GM10847 (cell line): Measurements from ENCODE around the gene CFAP299.

Experiments
- POLR2A ChIP-seq: IDR thresholded peaks from 2 replicates; pipeline ENCODE4 v1.6.1; 2011; ENCODE audit not compliant: insufficient read length; ENCODE audit errors: extremely low read depth

The CFAP299 gene

DNA sequence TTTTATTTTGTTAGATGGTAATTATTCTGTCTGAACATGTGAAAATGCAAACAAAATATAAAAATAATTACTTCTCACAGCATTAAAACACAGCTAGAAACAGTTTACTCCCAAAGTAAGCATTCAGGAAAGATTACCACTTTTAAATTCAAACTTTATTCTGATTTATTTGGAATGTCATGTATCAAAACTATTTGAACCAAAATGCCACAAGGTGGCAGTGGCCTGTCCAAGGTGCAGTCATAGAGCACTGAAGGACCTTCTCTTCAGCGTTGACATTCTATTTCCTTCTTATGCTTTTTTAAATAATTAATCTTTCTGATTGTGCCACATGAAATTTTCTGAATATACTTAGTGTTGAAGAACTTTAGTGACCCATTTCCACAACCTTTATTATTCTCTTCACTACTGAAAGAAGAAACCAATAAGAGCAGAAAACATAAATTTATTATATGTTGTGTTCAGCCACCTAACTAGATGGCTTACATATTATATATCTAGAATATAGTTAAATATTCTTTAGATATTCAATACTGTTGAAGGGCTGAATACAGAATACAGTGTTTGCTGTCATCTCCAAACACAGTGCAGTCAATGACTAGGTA lies 283.6 kb downstream of the CFAP299 start:
- no peak for TF ChIP-seq POLR2A

DNA sequence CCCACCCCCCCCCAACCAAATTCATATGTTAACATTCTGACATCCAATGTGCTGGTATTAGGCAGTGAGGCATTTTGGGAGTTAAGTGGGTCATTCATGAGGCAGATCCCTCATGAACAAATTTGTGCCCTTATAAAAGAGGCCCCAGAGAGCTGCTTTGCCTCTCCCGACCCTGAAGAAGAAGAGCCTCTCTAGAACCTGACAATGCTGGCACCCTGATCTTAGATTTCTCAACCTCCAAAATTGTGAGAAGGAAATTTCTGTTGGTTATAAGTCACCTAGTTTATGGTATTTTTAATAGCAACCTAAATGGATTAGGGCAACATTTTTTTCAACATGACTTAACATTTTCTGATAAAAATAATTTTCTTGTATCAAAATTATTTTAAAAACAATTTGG lies 296.3 kb downstream of the CFAP299 start:
- TF ChIP-seq POLR2A: no peak

DNA sequence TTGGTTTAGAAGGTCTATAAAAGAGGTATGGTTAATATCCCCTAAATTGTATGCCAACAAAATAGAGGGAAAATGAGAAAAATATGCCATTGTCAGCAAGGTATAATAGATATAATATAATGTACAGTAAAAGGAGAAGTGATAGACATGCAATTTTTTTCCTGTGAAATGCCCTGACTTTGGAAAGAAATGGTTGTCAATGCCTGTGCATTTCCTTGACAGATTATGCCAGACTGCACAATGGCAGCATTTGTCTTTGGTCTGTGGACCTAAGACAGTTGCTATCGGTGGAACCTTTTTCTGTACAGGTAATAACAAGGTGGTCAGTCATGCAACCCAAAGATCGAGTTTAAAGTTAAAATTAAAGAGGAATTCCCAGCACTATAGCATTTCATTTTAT lies 301.7 kb downstream of the CFAP299 start:
- no peak for TF ChIP-seq POLR2A

DNA sequence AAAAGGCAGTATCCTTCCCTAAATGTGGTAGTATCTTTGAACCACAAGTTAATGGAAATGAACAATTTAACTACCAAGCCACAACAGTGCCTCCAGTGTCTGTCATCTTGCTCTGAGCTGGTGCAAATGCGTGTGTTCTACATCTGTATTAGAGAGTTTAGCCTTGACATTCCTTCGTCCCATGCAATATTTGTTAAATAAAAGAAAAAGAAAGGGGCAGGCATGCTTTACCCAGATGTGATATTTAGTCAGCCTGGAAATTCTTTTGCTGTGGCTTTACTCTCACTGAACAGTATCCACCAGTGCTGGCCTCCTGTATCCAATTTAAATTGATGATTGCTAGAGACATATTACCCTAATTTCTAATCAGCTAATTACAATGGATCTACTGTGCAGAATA lies 310.5 kb downstream of the CFAP299 start:
- TF ChIP-seq POLR2A: no peak

DNA sequence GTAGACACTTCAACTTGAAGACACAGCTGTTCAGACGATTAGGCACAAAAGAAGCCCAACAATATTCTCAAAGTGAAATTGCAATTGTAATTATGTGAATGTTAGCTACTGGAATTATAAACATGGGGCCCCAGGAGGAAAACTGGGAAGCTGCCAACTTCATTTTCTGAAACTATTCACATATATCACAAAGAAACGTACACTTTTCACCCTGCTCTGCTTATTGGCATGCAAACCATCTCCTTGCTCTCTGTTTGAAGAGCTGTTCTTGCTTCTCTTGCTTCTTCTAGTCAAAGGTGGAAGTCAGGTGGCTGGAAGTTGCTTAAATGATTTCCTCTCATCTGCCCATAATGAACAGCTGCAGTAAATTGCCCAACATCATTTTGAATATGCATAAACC lies 320.1 kb downstream of the CFAP299 start:
- no peak for TF ChIP-seq POLR2A

DNA sequence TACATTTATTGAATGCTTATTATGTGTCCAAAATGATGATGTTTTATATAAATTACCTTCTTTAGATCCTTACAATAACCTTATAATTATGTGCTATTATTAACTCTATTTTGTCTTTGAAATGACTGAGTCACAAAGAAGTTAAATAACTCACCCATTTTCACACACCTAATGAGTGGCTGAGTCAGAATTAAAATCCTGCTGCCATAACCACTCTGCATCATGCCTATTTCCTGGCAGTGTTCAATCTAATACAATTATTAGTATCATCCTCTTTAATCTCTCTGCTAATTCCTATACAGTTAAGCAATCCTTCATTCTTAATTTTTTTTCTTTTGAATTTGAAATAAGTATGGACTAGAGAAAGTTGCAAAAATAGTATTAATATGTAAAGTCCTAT lies 342.9 kb downstream of the CFAP299 start:
- no peak for TF ChIP-seq POLR2A

DNA sequence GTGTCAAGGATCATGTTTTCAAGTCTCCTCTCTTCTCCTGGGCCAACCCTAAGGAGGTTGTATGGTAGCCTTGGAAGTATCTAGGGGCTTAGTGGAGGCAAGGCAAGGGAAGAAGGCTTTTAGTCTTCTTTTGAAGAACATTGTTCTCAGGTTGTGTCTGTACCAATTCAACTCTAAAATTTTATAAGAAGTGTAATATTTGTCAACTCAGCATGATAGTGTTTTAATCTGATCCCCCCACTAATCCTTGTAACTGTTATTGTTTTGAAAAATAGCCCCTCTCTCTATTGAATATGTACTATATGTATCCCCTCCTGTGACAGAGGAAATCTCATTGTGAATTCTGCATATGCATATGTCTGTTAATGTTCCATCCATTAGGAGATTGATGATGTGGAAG lies 345.4 kb downstream of the CFAP299 start:
- no peak for TF ChIP-seq POLR2A

DNA sequence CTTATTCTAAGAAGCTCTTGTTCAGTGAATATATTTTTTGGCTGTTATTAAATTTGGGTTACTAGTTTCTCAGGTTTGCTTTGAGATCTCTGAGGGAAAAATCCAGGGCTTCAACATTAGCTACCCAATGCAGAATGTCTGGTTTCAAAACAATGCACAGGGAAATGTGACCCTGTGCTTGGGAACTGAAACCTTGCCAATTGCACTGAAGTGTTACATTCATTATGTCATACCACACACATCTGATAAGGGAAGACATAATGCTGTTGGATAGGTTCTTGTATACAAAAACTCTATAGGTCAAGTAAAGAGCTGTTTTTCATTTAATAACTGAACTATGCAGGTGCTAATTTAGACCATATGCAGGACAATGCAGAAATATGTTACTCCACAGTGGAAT lies 349.7 kb downstream of the CFAP299 start:
- TF ChIP-seq POLR2A: no peak

DNA sequence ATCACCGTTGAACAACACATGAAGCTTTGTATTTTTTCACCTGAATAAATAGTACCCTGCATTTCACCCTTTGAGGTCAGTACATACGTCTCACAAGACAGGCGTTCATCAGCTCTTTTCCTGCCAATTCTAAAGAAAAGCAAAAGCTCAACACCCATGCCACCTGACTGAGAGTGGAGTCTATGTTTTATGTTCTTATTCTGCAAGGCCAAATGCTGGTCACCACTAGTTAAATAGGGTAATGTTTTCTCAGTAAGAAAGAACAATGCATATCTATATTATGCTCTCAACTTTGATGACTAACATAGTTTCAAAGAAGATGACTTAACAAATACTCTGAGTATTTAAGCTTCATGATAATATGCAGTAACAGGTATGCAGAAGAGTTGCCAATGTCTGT lies 358.6 kb downstream of the CFAP299 start:
- no peak for TF ChIP-seq POLR2A

DNA sequence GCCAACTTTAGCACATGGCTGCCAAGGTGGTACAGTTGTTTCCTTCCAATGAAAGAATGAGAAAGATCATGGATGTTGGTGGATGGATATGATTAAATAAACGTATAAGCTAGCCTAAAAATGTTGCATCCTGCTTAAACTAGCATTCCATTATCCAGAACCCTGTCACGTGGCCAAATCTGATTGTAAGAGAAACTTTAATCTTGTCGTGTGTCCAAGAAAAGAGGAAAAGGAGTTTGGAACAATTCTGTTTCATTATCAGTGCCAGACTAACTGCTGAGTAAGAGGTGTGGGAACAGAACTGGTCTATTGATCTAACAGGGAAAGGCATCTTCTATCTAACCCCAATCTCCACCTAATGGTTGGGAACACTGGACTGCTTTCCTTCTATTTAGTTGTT lies 369.8 kb downstream of the CFAP299 start:
- TF ChIP-seq POLR2A: no peak

DNA sequence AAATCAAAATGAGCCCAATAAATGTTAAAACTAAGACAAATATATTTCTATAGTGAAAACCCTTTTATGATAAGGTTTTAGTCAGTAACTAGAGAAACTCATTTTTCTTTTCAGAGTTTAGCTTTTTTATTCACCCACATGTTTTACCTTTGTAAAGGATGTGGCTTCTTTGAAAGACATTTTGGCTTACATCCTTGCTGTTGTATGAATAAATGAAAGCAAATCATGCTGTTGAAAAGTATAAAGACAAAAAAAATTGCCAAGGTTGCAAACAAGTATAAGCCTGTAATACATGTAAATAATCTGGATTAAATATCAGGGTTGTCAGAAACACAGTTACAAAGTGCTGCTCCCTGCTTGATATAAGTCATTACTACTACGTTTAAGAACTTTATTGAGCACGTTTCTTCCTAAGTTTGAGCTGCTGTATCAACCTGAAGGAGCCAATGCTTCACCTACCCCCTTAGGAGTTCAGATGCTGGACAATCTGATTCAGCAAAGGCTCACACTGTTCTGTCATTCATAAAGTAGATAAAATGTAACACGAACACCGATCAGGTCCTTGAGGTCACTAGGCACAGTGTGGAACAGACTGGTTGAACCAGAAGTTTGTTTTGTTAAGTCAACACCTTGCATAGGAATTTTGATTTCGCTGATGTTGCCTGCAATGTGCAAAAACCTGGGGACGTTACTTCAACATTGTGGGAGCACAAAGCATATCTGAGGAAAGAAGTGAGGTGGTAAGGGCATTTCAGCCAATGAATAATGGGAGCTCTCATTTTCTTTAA lies 373.7 kb downstream of the CFAP299 start:
- TF ChIP-seq POLR2A: no peak

DNA sequence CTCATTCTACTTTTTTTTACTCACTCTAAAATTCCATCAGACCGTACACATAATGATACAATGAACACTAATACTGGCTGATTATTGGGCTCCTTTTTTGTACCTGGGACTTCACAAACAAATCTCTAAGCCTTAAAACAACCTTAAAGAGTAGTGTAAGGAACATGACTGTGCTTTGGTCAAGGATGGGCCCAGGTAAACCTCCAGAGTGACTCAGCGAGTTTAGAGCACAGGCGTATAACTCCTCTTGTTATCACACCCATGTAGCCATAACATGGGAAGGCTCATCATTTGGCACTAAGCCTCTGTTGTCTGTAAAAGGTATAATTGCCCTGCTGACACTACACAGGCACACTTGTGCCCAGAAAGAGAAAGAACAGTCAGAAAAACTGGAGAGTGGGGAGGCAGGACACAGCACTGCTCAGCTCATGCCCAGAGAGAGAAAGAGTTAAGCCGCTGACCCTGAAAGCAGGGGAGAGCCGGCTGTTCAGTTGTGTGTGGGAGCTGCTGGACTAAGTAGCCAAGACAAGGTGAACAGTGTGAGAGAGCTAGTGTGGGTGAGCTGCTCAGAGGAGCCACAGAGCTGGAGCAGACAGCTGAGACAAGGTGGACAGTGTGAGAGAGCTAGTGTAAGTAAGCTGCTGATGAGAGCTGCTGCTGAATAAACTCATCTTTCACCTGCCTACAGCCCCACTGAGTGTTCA lies 375.4 kb downstream of the CFAP299 start:
- no peak for TF ChIP-seq POLR2A

DNA sequence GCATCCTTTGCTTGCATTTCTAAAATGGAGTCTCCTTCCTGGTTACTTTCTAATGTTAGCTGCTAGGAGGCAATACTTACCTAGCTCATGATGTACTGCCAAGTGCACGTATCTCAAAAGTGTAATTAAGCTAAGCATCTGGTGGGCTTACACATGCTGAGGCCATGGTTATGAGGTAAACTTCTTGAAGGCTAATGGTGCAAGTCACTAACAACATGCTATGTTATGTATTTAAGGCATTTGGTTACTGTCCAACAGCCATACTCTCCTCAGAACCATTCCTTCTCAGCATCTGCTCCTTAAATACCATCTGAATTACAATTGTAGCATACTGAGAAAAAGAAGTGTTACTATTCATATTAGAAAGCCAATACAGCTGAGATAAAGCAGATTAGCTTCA lies 376.4 kb downstream of the CFAP299 start:
- no peak for TF ChIP-seq POLR2A

DNA sequence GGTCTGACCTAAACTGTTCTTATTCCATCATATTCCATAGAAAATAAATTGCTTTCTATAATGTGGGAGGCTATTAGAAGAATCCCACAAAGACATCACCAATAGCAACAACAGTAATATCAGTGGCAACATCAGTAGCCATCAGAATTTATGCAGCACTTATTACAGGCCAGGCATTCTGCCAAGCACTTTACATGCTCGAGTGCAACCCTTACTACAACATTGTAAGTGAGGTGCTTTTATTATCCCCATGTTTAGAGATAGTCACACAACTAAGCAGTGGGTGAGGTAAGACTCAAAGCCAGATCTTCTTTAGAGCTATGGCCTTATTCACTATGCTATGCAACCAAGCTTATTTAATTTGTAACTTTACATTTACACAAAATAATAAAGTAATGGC lies 377.9 kb downstream of the CFAP299 start:
- no peak for TF ChIP-seq POLR2A

DNA sequence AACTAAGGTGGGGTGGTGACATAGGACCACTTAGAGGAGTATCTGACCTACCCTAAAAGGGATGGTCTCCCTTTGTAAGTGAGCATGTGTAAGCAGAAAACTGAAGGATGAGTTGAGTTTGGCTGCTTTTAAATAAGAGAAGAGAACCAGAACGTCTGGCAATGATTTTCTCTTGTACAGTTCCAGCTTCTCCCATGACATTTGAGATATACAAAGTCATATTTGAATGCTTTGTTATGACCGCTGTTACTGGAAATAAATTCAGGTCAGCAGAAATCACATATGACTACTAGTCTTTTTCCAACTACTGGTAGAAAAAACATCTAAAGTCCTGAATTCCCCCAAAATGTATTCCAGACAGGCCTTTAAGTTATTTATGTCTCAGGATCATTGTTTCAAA lies 381.7 kb downstream of the CFAP299 start:
- no peak for TF ChIP-seq POLR2A

DNA sequence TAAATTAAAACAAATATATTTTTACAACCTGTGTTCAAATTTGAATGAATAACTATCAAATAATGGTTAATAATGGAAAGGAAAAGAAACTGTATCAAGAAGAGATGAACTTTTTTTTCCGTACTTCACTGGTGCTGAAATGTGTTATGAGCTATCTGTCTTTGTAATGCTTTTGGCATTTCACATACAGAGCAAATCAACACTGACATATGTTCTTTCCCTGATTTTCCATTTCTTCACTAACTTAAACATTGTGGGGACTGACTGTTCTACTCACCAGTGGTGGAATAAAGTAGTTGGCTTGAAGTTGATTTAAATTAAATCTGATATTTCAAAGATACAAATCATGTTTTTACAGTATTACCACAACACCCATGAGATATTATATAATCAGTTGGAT lies 390.9 kb downstream of the CFAP299 start:
- TF ChIP-seq POLR2A: no peak

DNA sequence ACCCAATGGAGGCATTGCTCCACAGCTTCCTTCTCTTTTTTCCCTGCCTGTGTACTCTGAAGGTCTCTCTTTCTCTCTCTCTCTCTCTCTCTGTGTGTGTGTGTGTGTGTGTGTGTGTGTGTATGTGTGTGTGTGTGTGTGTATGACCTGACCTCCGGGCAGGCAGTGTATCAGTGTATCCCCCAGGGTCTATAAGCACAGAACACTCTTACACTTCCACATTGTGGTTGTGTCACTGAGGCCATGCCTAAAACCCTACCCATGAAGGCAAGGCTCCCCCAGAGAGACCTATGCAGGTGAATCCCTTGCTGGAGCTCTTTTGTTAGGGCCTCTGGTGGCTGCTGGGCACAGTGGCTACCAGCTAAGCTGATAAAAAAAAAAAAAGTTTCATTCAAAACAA lies 394.6 kb downstream of the CFAP299 start:
- TF ChIP-seq POLR2A: no peak

DNA sequence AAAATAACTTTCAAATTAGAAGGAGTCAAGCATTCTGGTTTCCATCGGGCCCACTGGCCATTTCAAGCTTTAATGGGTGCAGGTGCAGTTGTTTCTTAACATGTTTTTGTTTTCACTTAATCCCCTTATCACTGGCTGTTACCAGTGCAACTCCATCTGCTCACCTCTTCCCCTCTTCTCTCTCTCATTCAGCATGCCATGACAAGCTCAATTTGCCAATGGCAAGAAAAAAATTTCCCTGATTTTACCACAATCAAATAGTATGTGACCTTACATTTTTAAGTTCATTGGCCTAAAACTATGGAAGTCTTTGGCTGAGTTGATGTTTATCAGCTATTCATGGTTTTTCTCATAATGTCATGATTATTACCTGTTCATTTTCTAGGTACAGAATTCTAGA lies 395.9 kb downstream of the CFAP299 start:
- no peak for TF ChIP-seq POLR2A
